Measurements from ENCODE around the gene FTH1.

FTH1 gene

DNA sequence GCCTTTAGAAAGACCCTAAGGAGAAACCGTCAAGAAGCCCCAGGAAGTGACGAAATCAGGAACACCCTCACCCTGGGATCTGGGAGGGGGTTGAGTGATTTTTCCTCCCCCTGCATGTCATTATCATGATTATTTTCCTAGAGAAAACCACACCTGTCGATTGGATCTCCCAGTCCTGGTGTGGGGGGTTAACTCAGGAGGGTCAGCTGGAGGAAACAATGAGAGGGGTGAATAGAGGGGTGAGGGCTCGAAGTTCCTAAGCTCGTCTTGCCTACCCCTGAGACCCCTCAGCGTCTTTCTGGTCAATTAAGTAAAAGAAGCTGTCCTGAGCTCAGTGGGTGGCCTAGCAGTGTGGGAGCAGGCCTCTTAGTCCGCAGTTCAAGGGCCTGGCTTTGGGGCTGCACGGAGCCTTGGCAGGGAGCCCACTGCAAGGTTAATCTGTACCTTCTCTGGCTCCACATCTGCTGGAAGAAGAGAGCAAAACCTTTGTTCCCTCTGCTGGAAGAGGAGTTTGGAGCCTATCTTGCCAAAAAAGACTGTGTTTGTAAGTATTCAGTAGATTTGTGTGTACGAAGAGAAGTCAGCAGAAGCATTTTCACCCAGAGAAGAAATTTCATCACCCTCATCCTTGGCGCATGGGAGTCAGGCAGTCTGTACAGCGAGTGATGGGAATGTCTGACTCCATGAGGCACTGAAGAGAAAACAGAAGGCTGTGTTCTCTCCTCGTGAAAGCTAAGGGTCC is 34.2 kb upstream of the FTH1 start:
- H3K36me3 ChIP-seq (ENCODE audit: insufficient read depth, low read length), result no peaks in the 10 kb centered on the region
- H3K9ac ChIP-seq (ENCODE audit: low read length), result no peak overlapping the region
- no peaks in the 10 kb centered on the region for H3K4me1 ChIP-seq (ENCODE audit: insufficient read depth, low read length)
- no peak overlapping the region for H3K27ac ChIP-seq (ENCODE audit: low read depth, low read length)
- no peaks in the 10 kb centered on the region for H3K27me3 ChIP-seq (ENCODE audit: control insufficient read depth in 1 of 2, insufficient read depth in 2 of 2, low read length in 2 of 2)
- no peaks in the 10 kb centered on the region for H3K9me3 ChIP-seq (ENCODE audit: low read length)
- H3K4me3 ChIP-seq (ENCODE audit: low read depth in 1 of 2, low read length in 2 of 2), result no peak overlapping the region

DNA sequence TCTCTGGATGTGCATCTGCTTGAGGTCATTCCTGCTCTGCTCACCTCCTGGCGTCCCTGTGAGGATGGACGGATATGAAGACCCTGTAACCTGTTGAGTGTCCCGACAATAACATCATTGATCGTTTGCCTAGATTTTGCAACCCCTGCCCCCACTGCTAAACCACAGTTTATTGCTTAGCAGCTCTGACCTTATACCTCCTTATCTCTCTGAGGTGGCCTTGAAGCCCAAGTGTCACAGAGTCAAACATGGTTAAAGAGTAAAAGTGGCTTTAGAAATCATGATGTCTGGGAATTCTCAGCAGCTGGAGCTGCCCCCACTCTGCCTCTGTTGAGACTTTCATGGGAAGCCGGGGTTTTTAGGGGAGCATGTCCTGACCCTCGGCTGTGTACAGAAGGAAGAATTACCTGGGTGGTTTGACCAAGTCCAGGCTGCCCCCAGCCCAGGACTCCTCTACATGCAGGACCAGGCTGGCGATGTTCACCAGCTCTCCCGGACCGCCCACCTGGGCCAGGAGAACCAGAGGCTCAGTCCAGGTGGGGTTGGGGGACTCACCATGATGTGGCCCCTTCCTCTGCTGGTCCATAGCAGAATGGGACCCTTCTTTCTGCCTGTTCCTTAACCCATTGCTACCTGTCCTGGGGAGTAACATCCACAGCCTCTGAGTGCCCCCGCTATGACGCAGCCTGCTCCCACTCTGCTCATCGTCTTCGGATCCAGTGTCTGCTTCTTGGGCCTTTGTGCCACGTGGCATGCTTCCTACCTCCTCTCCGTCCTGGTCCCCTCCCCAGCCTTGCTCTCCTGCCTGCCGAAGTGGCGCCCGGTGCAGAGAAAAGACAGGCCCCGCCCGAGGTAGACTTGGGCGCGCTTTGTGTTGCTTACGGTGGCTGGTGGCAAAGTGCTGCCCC is 33.4 kb upstream of the FTH1 start:
- H3K27me3 ChIP-seq (ENCODE audit: control insufficient read depth in 1 of 2, insufficient read depth in 2 of 2, low read length in 2 of 2), result no peaks in the 10 kb centered on the region
- no peaks in the 10 kb centered on the region for H3K36me3 ChIP-seq (ENCODE audit: insufficient read depth, low read length)
- H3K27ac ChIP-seq (ENCODE audit: low read depth, low read length), result no peak overlapping the region
- no peak overlapping the region for H3K4me3 ChIP-seq (ENCODE audit: low read depth in 1 of 2, low read length in 2 of 2)
- H3K9me3 ChIP-seq (ENCODE audit: low read length), result no peaks in the 10 kb centered on the region
- H3K9ac ChIP-seq (ENCODE audit: low read length), result no peak overlapping the region
- no peaks in the 10 kb centered on the region for H3K4me1 ChIP-seq (ENCODE audit: insufficient read depth, low read length)

DNA sequence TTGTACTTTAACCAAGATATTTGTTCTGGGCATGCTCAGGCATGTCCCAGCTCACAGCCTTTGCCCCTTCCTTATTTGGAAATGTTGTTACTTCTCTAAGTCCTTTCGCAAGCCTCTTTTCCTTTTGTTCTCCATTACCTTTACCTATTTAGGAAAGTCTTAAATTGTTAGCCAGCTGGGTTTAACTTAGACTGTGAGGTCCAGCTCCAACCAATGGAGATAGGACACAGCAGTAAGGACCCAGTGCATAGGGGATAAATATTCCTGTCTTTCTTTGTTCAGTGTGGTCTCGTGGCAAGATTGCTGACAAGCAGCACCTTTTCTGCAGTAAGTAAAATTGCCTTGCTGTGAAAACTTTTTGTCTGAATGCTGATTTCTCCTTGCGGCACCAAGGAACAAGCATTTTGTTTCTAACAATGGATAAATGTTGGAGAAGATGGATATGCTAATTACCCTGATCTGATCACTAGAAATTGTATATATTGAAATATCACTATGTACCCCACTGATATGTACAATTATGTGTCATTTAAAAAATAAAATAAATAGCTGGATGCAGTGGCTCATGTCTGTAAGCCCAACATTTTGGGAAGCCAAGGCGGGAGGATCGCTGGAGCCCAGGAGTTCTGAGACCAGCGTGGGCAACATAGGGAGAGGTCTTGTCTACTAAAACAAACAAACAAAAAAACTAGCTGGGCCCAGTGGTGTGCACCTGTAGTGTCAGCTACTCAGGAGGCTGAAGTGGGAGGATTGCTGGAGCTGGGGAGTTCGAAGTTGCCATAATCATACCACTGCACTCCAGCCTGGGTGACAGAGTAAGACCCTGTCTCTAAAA is 31.9 kb upstream of the FTH1 start:
- no peaks in the 10 kb centered on the region for H3K36me3 ChIP-seq (ENCODE audit: insufficient read depth, low read length)
- H3K4me1 ChIP-seq (ENCODE audit: insufficient read depth, low read length), result no peaks in the 10 kb centered on the region
- no peaks in the 10 kb centered on the region for H3K27me3 ChIP-seq (ENCODE audit: control insufficient read depth in 1 of 2, insufficient read depth in 2 of 2, low read length in 2 of 2)
- H3K9ac ChIP-seq (ENCODE audit: low read length), result no peak overlapping the region
- H3K4me3 ChIP-seq (ENCODE audit: low read depth in 1 of 2, low read length in 2 of 2), result no peak overlapping the region
- H3K9me3 ChIP-seq (ENCODE audit: low read length), result no peaks in the 10 kb centered on the region
- H3K27ac ChIP-seq (ENCODE audit: low read depth, low read length), result no peak overlapping the region

DNA sequence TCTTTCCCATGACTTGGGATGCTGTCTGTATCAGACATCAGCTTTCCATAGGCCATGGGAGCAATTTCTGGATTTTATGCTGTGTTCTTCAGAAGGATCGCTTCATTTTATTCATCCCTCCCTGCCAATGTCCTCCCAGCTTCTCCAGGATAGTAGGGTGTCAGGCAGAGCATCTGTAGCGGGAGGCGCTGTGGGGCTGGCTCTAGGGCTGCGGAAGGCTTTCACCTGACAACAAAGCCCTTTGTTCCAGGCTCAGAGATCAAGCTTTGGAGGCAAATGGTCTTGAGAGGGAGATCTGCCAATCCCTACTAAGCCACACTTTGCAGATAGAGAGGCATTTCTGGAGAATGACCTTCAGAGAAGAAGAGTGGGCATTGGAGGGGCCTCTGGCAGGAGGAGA is 29.5 kb upstream of the FTH1 start:
- H3K36me3 ChIP-seq (ENCODE audit: insufficient read depth, low read length), result no peaks in the 10 kb centered on the region
- H3K4me3 ChIP-seq (ENCODE audit: low read depth in 1 of 2, low read length in 2 of 2), result no peak overlapping the region
- H3K4me1 ChIP-seq (ENCODE audit: insufficient read depth, low read length), result no peaks in the 10 kb centered on the region
- no peaks in the 10 kb centered on the region for H3K27me3 ChIP-seq (ENCODE audit: control insufficient read depth in 1 of 2, insufficient read depth in 2 of 2, low read length in 2 of 2)
- H3K9ac ChIP-seq (ENCODE audit: low read length), result no peak overlapping the region
- H3K27ac ChIP-seq (ENCODE audit: low read depth, low read length), result no peak overlapping the region
- no peaks in the 10 kb centered on the region for H3K9me3 ChIP-seq (ENCODE audit: low read length)

DNA sequence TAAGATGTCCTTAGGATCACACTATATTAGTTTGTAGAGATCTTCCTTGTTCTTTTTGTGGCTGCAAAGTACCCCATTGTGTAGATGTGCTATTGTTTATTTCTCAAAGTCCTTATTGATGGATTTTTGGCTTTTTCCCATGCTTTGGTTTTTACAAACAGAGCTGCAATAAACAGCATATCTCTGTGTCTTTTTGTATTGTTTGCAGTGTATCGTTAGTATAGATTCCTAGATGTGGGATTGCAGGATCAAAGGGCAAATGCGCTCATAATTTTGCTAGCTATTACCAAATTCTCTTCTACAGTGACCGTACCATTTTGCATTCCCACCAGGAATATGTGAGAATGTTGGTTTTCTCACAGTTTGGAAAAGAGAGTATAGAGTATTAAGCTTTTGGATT is 27.5 kb upstream of the FTH1 start:
- Histone ChIP-seq H3K9ac (ENCODE audit: low read length) (no peak overlapping the region), H3K36me3 (ENCODE audit: insufficient read depth, low read length) (no peaks in the 10 kb centered on the region), H3K4me3 (ENCODE audit: low read depth in 1 of 2, low read length in 2 of 2) (no peak overlapping the region), H3K4me1 (ENCODE audit: insufficient read depth, low read length) (no peaks in the 10 kb centered on the region), H3K27ac (ENCODE audit: low read depth, low read length) (no peak overlapping the region), H3K27me3 (ENCODE audit: control insufficient read depth in 1 of 2, insufficient read depth in 2 of 2, low read length in 2 of 2) (no peaks in the 10 kb centered on the region), H3K9me3 (ENCODE audit: low read length) (no peaks in the 10 kb centered on the region)

DNA sequence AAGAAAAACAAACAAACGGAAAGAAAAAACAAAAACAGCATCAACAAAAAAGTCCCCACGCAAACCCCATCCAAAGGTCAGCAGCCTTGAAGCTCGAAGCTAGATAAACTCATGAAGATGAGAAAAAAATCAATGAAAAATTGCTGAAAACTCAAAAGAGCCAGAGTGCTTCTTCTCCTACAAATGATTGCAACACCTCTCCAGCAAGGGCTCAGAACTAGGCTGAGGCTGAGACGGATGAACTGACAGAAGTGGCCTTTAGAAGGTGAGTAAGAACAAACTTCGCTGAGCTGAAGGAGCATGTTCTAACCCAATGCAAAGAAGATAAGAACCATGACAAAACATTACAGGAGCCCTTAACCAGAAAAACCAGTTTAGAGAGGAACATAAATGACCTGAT is 18.4 kb upstream of the FTH1 start:
- Histone ChIP-seq H3K9me3 (ENCODE audit: low read length) (no peaks in the 10 kb centered on the region), H3K9ac (ENCODE audit: low read length) (no peak overlapping the region), H3K27ac (ENCODE audit: low read depth, low read length) (no peak overlapping the region), H3K4me3 (ENCODE audit: low read depth in 1 of 2, low read length in 2 of 2) (no peak overlapping the region), H3K36me3 (ENCODE audit: insufficient read depth, low read length) (no peaks in the 10 kb centered on the region), H3K27me3 (ENCODE audit: control insufficient read depth in 1 of 2, insufficient read depth in 2 of 2, low read length in 2 of 2) (no peaks in the 10 kb centered on the region), H3K4me1 (ENCODE audit: insufficient read depth, low read length) (no peaks in the 10 kb centered on the region)

DNA sequence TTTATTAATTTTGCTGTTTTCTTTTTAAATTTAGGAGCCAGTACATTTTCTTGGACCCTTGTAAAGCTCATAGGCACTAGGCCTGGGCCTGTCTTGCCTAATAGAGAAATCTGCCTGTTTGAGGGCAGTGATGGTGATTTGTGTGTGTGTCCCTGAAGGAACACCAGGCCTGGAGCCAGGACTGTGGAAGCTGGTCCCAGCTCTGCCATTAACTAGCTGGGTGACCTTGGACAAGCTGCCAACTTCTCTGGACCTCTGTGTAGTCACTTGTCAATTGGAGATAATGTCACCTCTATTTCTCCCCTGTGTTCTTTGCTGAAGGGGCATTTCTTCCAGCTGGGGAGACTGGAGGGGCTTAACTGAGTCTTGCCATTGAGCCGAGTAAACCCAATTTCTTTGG is 16.0 kb upstream of the FTH1 start:
- H3K4me3 ChIP-seq (ENCODE audit: low read depth in 1 of 2, low read length in 2 of 2), result no peak overlapping the region
- H3K36me3 ChIP-seq (ENCODE audit: insufficient read depth, low read length), result no peaks in the 10 kb centered on the region
- no peak overlapping the region for H3K9ac ChIP-seq (ENCODE audit: low read length)
- no peaks in the 10 kb centered on the region for H3K9me3 ChIP-seq (ENCODE audit: low read length)
- H3K27me3 ChIP-seq (ENCODE audit: control insufficient read depth in 1 of 2, insufficient read depth in 2 of 2, low read length in 2 of 2), result no peaks in the 10 kb centered on the region
- H3K4me1 ChIP-seq (ENCODE audit: insufficient read depth, low read length), result peaks cover 6% of the 10 kb centered on the region
- no peak overlapping the region for H3K27ac ChIP-seq (ENCODE audit: low read depth, low read length)

DNA sequence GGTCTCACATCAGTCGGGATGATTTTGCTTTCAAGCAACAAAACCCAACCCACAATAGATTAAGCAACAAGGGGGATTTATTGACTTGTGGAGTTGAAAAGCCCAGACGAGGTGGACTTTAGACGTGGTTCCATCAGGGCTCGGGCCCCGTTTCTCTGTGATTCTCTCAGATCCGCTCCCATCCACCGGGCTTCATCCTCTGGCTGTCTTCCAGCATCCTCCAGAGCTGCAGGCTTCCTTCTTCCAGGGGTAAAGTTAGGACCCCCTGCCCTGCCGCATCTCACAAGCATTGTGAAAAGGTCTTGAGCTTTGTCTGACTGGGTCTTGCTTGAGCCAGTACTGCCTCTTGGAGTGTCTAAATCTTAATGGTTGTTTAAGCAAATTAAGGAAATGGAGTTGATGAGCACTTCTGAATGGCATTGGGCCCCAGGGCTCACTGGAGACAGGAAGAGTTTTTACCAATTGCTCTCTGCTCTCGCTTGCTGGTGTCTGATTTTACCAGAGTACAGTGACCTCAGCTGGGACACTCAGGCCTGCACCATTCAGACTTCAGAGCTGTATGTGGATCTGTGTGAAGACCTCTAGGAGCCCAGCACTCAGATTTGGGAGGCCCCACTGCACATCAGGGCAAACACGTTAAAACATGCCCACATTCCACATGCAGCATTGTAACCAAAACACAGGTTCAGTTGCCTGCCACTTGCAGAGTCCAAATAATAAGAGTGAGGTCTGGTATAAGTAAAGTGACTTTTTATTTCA is 13.5 kb upstream of the FTH1 start:
- Histone ChIP-seq H3K4me3 (ENCODE audit: low read depth in 1 of 2, low read length in 2 of 2) (no peak overlapping the region), H3K36me3 (ENCODE audit: insufficient read depth, low read length) (no peaks in the 10 kb centered on the region), H3K27ac (ENCODE audit: low read depth, low read length) (no peak overlapping the region), H3K9ac (ENCODE audit: low read length) (no peak overlapping the region), H3K4me1 (ENCODE audit: insufficient read depth, low read length) (peaks cover 7% of the 10 kb centered on the region), H3K27me3 (ENCODE audit: control insufficient read depth in 1 of 2, insufficient read depth in 2 of 2, low read length in 2 of 2) (no peaks in the 10 kb centered on the region), H3K9me3 (ENCODE audit: low read length) (no peaks in the 10 kb centered on the region)

DNA sequence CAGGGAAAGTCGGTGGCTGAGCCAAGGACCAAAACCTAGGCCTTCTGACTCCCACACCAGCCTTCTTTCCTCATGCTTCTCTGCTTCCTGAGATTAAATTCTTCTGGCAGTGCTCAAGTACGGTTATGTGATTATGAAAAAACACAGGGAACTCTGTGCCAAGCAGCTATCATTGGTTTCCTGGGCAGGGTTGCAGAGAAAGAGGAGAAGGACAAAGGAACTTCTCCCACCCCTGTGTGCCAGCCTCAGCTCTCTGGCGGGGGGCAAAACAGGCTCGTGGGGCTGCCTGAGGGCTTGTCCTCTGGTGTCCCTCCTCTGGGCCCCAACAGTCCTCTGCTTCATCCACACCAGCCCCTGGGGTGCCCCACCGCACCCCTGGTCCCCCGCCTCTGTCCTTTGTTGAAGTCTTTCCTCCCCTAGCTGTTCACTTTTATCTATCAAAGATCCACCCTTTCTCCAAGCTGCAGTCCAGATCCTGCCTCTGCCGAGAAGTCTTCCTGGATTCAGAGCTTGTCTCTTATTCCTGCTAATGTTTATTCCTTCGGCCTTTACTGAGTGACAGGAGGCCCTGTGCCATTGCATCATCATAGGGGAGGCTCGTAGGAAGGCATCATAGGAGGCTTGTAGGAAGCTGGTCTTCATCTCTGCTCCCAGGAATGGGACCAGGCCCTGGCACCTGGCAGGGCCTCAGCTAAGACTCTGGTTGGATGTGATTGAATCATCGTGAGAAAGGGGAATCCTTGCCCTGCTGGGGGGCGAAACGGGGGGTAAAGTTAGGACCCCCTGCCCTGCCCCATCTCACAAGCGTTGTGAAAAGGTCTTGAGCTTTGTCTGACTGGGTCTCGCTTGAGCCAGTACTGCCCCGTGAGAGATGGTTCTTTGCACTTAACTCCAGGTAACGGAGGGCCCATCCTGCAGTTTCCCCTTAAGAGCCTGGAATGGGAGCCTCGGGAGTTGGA is 11.5 kb upstream of the FTH1 start:
- no peak overlapping the region for H3K9ac ChIP-seq (ENCODE audit: low read length)
- H3K4me1 ChIP-seq (ENCODE audit: insufficient read depth, low read length), result peaks cover 9% of the 10 kb centered on the region
- H3K27ac ChIP-seq (ENCODE audit: low read depth, low read length), result peak overlapping the region; percentile 30
- H3K27me3 ChIP-seq (ENCODE audit: control insufficient read depth in 1 of 2, insufficient read depth in 2 of 2, low read length in 2 of 2), result no peaks in the 10 kb centered on the region
- H3K36me3 ChIP-seq (ENCODE audit: insufficient read depth, low read length), result no peaks in the 10 kb centered on the region
- no peak overlapping the region for H3K4me3 ChIP-seq (ENCODE audit: low read depth in 1 of 2, low read length in 2 of 2)
- H3K9me3 ChIP-seq (ENCODE audit: low read length), result no peaks in the 10 kb centered on the region

DNA sequence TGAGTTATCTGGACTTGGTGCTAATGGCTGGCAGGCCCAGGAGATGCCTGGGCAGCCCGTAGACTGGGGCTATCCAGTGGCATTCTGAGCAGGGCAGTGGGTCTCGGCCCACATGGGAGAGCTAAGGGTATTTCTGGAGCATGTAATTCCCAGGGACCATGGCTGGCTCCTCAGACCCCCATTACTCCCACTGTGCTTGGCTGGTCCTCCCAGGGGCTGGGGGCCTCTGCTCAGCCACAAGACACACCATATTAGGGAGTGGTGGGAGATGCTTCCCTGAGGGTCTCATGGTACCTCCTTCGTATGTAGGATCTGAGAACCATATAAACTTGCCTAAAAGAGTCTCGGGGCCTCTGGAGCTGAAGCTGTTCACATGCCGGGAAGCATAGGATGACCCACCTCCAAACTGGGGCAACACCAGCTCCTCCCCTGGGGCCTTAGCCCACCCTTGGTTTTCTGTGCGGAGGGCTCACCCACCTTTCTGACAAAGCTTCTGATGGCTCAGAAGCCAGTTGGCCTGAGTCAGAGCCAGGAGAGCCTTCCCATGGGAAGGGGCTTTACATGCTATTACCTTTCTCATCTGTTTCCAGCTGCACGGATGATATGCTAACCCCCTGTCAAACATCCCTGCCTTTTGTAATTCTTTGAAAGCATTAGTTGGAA is 9.5 kb upstream of the FTH1 start:
- no peak overlapping the region for H3K4me3 ChIP-seq (ENCODE audit: low read depth in 1 of 2, low read length in 2 of 2)
- no peak overlapping the region for H3K9ac ChIP-seq (ENCODE audit: low read length)
- H3K27ac ChIP-seq (ENCODE audit: low read depth, low read length), result no peak overlapping the region
- peaks cover 30% of the 10 kb centered on the region for H3K4me1 ChIP-seq (ENCODE audit: insufficient read depth, low read length)
- H3K36me3 ChIP-seq (ENCODE audit: insufficient read depth, low read length), result no peaks in the 10 kb centered on the region
- H3K27me3 ChIP-seq (ENCODE audit: control insufficient read depth in 1 of 2, insufficient read depth in 2 of 2, low read length in 2 of 2), result no peaks in the 10 kb centered on the region
- no peaks in the 10 kb centered on the region for H3K9me3 ChIP-seq (ENCODE audit: low read length)
